Neural cell (in vitro differentiated cells): ENCODE measurements around the gene MYG1. TPM values are rescaled to one million over a fixed set of nuclear protein-coding genes. Genes with fewer than 3 reads are reported as not detected.

ENCODE experiments used
- H2AFZ ChIP-seq: fragments of 200-600, 300-800 bp; sonication (generic), shearing (Covaris generic); 2 replicates; pipeline ENCODE4 v1.6.0; 2014; ENCODE audit warnings: low read depth, mild to moderate bottlenecking, antibody characterized with exemption, low read length, moderate library complexity
- H3F3A ChIP-seq: fragments of 200-600 bp; shearing (Covaris generic); 2 replicates; pipeline ENCODE4 v1.6.1; 2016; ENCODE audit warnings: mild to moderate bottlenecking, moderate library complexity, mixed read lengths, antibody characterized with exemption, low read length; ENCODE audit not compliant: insufficient read depth, poor library complexity, severe bottlenecking
- H3K27ac ChIP-seq: fragments of 200-600, 300-800 bp; sonication (generic), shearing (Covaris generic); 2 replicates; pipeline ENCODE4 v1.5.1; 2014; ENCODE audit warnings: mild to moderate bottlenecking, low read length, moderate library complexity
- H3K27me3 ChIP-seq: fragments of 300-800, 200-600 bp; sonication (generic), shearing (Covaris generic); 2 replicates; pipeline ENCODE4 v1.6.0; 2014; ENCODE audit warnings: mild to moderate bottlenecking, low read depth, low read length, moderate library complexity; ENCODE audit not compliant: insufficient read depth
- H3K36me3 ChIP-seq: fragments of 300-800, 200-600 bp; sonication (generic), shearing (Covaris generic); 2 replicates; pipeline ENCODE4 v1.5.1; 2014; ENCODE audit warnings: mild to moderate bottlenecking, antibody characterized with exemption, low read length, moderate library complexity; ENCODE audit not compliant: insufficient read depth
- H3K4me2 ChIP-seq: fragments of 300-800, 200-600 bp; sonication (generic), shearing (Covaris generic); 2 replicates; pipeline ENCODE4 v1.6.0; 2014; ENCODE audit warnings: mild to moderate bottlenecking, low read length
- H3K4me3 ChIP-seq: fragments of 300-800, 200-600 bp; sonication (generic), shearing (Covaris generic); 2 replicates; pipeline ENCODE4 v1.5.1; 2014; ENCODE audit warnings: mild to moderate bottlenecking, low read length, moderate library complexity
- H3K79me2 ChIP-seq: fragments of 200-600 bp; shearing (Covaris generic); replicated peaks from 2 replicates; pipeline ENCODE4 v1.6.0; 2014; ENCODE audit warnings: mild to moderate bottlenecking, low read length, moderate library complexity; ENCODE audit not compliant: insufficient read depth
- H3K9ac ChIP-seq: fragments of 300-800, 200-600 bp; sonication (generic), shearing (Covaris generic); 2 replicates; pipeline ENCODE4 v1.6.1; 2016; ENCODE audit warnings: mild to moderate bottlenecking, low read length, mixed read lengths
- H3K9me2 ChIP-seq: fragments of 200-600 bp; shearing (Covaris generic); 2 replicates; pipeline ENCODE4 v1.6.1; 2016; ENCODE audit warnings: mild to moderate bottlenecking, low read length, mixed read lengths; ENCODE audit not compliant: insufficient read depth
- H3K9me3 ChIP-seq: fragments of 200-600, 300-800 bp; sonication (generic), shearing (Covaris generic); 2 replicates; pipeline ENCODE4 v1.6.1; 2016; ENCODE audit warnings: mild to moderate bottlenecking, mixed run types, low read length, moderate library complexity, mixed read lengths
- H4K20me1 ChIP-seq: fragments of 200-600 bp; shearing (Covaris generic); 2 replicates; pipeline ENCODE4 v1.6.1; 2016; ENCODE audit warnings: mild to moderate bottlenecking, mixed run types; ENCODE audit not compliant: insufficient read depth
- EP300 ChIP-seq: fragments of 450-650 bp; conservative IDR thresholded peaks from 2 replicates; pipeline ENCODE4 v1.6.1; 2014; ENCODE audit warnings: antibody characterized with exemption, mild to moderate bottlenecking, moderate library complexity; ENCODE audit not compliant: poor library complexity, severe bottlenecking
- EZH2 ChIP-seq: fragments of 200-600, 300-800 bp; shearing (Covaris generic), sonication (generic); IDR thresholded peaks from 2 replicates; pipeline ENCODE4 v1.6.1; 2014; ENCODE audit warnings: antibody characterized with exemption, low read length, borderline replicate concordance, mild to moderate bottlenecking; ENCODE audit not compliant: insufficient read depth, poor library complexity, severe bottlenecking
- MXI1 ChIP-seq: fragments of 450-650 bp; conservative IDR thresholded peaks from 2 replicates; pipeline ENCODE4 v1.6.1; 2014; ENCODE audit warnings: antibody characterized with exemption, mild to moderate bottlenecking; ENCODE audit not compliant: poor library complexity, severe bottlenecking
- POLR2AphosphoS5 ChIP-seq: IDR thresholded peaks from 2 replicates; pipeline ENCODE4 v1.6.1; 2012
- RAD21 ChIP-seq: fragments of 450-650 bp; conservative IDR thresholded peaks from 2 replicates; pipeline ENCODE4 v1.6.1; 2014; ENCODE audit warnings: antibody characterized with exemption, mild to moderate bottlenecking, moderate library complexity
- SMC3 ChIP-seq: fragments of 450-650 bp; conservative IDR thresholded peaks from 2 replicates; pipeline ENCODE4 v1.6.1; 2014; ENCODE audit warnings: antibody characterized with exemption, mild to moderate bottlenecking, moderate library complexity; ENCODE audit not compliant: poor library complexity
- TAF1 ChIP-seq: IDR thresholded peaks from 2 replicates; pipeline ENCODE4 v1.6.1; 2012; ENCODE audit warnings: low read depth
- polyA plus RNA-seq: library from polyadenylated mRNA; depleted of rRNA; stranded (reverse); fragments of >200 nt; gene quantifications from 2 replicates; pipeline ENCODE4 v1.2.3, GENCODE V29; 2014
- TF ChIP-seq, protein P1 (sequence below): IDR thresholded peaks from 2 replicates; pipeline ENCODE4 v1.6.1; 2012; ENCODE audit warnings: borderline replicate concordance
- TF ChIP-seq, protein P2 (sequence below): fragments of 450-650 bp; IDR thresholded peaks from 2 replicates; pipeline ENCODE4 v1.5.1; 2014; ENCODE audit warnings: antibody characterized with exemption, mild to moderate bottlenecking, moderate library complexity; ENCODE audit not compliant: poor library complexity, severe bottlenecking

The MYG1 gene
- polyA plus RNA-seq, 1 donor from 2014 or later: 70.5 TPM

DNA sequence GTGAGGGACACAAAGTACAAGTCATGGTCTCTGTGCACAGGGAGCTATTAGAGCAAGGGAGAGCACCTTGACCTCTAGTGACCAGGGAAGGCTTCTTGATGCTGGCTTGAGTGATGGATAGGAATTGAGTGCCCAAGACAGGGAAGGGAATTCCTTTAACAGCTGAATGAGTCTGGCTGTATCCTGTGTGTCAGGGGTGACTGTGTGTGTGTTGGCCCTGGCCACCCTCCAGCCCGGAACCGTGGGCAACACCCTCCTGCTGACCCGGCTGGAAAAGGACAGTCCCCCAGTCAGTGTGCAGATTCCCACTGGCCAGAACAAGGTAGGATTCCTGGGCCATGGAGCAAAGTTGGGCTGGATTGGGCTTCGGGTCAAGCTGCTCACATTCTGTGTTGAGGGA lies 9.6 kb upstream of the MYG1 start:
- H3K9me2 ChIP-seq: no peaks in the 10 kb centered on the region
- TF ChIP-seq TAF1 (no peak), EP300 (no peak), RAD21 (no peak), SMC3 (no peak), MXI1 (no peak), EZH2 (no peak), POLR2AphosphoS5 (no peak)
- TF ChIP-seq, protein P1, sequence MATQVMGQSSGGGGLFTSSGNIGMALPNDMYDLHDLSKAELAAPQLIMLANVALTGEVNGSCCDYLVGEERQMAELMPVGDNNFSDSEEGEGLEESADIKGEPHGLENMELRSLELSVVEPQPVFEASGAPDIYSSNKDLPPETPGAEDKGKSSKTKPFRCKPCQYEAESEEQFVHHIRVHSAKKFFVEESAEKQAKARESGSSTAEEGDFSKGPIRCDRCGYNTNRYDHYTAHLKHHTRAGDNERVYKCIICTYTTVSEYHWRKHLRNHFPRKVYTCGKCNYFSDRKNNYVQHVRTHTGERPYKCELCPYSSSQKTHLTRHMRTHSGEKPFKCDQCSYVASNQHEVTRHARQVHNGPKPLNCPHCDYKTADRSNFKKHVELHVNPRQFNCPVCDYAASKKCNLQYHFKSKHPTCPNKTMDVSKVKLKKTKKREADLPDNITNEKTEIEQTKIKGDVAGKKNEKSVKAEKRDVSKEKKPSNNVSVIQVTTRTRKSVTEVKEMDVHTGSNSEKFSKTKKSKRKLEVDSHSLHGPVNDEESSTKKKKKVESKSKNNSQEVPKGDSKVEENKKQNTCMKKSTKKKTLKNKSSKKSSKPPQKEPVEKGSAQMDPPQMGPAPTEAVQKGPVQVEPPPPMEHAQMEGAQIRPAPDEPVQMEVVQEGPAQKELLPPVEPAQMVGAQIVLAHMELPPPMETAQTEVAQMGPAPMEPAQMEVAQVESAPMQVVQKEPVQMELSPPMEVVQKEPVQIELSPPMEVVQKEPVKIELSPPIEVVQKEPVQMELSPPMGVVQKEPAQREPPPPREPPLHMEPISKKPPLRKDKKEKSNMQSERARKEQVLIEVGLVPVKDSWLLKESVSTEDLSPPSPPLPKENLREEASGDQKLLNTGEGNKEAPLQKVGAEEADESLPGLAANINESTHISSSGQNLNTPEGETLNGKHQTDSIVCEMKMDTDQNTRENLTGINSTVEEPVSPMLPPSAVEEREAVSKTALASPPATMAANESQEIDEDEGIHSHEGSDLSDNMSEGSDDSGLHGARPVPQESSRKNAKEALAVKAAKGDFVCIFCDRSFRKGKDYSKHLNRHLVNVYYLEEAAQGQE: no peak
- TF ChIP-seq, protein P2, sequence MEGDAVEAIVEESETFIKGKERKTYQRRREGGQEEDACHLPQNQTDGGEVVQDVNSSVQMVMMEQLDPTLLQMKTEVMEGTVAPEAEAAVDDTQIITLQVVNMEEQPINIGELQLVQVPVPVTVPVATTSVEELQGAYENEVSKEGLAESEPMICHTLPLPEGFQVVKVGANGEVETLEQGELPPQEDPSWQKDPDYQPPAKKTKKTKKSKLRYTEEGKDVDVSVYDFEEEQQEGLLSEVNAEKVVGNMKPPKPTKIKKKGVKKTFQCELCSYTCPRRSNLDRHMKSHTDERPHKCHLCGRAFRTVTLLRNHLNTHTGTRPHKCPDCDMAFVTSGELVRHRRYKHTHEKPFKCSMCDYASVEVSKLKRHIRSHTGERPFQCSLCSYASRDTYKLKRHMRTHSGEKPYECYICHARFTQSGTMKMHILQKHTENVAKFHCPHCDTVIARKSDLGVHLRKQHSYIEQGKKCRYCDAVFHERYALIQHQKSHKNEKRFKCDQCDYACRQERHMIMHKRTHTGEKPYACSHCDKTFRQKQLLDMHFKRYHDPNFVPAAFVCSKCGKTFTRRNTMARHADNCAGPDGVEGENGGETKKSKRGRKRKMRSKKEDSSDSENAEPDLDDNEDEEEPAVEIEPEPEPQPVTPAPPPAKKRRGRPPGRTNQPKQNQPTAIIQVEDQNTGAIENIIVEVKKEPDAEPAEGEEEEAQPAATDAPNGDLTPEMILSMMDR: no peak
- no peaks in the 10 kb centered on the region for H3K36me3 ChIP-seq
- no peak overlapping the region for H3K4me3 ChIP-seq
- no peaks in the 10 kb centered on the region for H3K79me2 ChIP-seq
- no peak overlapping the region for H2AFZ ChIP-seq
- no peak overlapping the region for H3K9ac ChIP-seq
- no peak overlapping the region for H3K27ac ChIP-seq
- H3K27me3 ChIP-seq: no peaks in the 10 kb centered on the region
- no peaks in the 10 kb centered on the region for H4K20me1 ChIP-seq
- no peak overlapping the region for H3K4me2 ChIP-seq
- peaks cover 3% of the 10 kb centered on the region for H3F3A ChIP-seq
- H3K9me3 ChIP-seq: no peaks in the 10 kb centered on the region

DNA sequence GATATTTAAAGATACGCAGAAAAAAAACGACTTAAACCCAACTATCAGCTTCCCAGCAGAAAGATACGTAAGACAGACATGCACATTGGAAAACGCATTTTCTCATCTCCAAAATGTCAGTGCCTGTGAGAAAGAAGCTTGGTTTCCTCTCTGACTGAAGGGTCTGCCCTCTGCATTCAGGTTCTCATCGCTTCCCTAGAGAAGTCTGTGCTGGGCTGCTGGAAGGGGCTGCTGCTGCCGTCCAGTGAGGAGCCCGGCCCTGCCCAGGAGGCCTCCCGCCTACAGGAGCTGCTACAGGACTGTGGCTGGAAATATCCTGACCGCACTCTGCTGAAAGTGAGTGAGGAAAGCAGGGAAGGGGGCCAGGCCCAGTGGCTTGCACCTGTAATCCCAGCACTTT lies 8.8 kb upstream of the MYG1 start:
- H2AFZ ChIP-seq: no peak overlapping the region

More for the DNA sequence above, 8.8 kb upstream of the MYG1 start:
- Histone ChIP-seq H3K4me2 (no peak overlapping the region), H3K9ac (no peak overlapping the region), H3K27me3 (no peaks in the 10 kb centered on the region), H4K20me1 (no peaks in the 10 kb centered on the region), H3K36me3 (no peaks in the 10 kb centered on the region), H3K79me2 (peaks cover 3% of the 10 kb centered on the region), H3K9me2 (no peaks in the 10 kb centered on the region), H3F3A (peaks cover 3% of the 10 kb centered on the region), H3K27ac (no peak overlapping the region), H3K9me3 (no peaks in the 10 kb centered on the region), H3K4me3 (no peak overlapping the region)
- TF ChIP-seq EZH2 (no peak), MXI1 (no peak), TAF1 (no peak), EP300 (no peak), POLR2AphosphoS5 (no peak), SMC3 (no peak), RAD21 (no peak)
- TF ChIP-seq, protein P1: no peak
- TF ChIP-seq, protein P2: no peak
